ENCODE measurements around the gene SAMD14.

The SAMD14 gene

DNA sequence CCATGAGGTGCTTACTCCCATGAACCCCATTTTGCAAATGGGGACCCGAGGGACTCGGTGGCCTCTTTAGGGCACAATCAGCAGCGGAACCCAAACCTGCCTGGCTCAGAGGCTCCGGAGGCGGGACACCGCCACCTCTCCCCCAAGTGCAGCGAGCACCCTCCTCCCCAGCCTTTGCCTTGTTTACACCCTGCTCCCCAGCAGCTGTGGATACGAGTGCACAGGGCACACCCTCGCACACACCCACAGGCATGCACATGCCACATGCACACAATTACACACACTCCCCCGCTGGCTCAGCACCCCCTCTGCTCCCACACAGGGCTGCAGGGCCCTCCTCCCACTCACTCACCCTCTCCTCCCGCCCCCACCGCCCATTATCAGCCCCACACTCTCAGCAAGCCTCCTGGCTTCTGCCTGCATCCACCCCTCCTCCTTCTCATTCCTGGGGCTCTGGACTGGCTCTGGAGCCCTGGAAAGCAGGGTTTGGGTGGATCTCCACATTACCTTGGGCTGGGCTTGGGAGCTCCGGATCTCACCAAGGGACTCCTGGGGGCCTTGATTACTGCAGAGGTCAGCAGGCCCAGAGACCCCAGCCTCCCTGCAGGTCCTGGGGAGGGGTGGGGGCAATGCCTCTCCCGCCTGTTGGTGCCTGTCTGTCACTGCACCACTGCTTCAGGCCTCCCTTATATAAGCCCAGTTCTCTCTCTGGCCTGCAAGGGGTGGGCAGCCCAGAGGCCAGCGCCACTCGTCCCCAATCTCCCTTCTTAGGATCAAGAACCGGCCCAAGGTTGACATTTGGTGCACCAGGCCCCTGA lies 28.4 kb downstream of the SAMD14 start:
- H4K20me1 ChIP-seq, result peaks cover 0 to 59% (median 8%) of the 10 kb centered on the region in 11 experiments; a peak in 10 of 22 replicates
- H3K27me3 ChIP-seq, result no peaks in the 10 kb centered on the region
- peaks cover 8 to 20% (median 10%) of the 10 kb centered on the region in 10 experiments; a peak in 16 of 20 replicates for H3K4me1 ChIP-seq
- H3K36me3 ChIP-seq, result peaks cover 5 to 58% (median 21%) of the 10 kb centered on the region in 11 experiments; a peak in 16 of 22 replicates
- H3K9me3 ChIP-seq (replicated peaks in 1 of 11), result no peaks in the 10 kb centered on the region
- no peak overlapping the region for H3K4me3 ChIP-seq
- H3K9ac ChIP-seq, result peak overlapping the region in 2 of 11 experiments; percentile 18 to 37; a peak in 1 of 22 replicates
- TF ChIP-seq Cebpa-rat (IDR thresholded peaks at IDR 0.05), result no peak
- peak overlapping the region in 1 of 11 experiments; percentile 12; a peak in 1 of 22 replicates for H3K4me2 ChIP-seq
- H3K27ac ChIP-seq, result no peak overlapping the region

DNA sequence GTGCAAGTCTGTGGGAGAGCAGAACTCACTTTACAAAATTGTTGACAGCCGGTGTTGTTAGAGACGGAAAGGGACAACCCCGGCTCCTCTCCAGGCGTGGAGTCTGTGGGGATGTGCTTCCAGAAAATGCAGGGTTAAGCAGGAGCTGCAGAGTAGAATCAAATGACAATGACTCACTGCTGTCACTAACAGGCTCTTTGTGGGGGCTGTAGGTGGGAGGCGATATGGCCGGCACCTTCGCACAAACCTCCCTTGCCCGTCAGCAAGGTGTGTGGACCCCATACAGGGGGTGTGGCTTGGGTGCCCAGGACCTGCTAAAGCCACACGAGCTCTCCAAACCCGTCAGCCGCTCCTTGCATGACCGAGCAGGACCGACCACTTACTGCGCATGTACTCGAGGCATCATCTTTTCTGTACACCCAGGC lies 29.0 kb downstream of the SAMD14 start:
- H3K4me2 ChIP-seq, result no peak overlapping the region
- no peak overlapping the region for H3K9ac ChIP-seq
- peaks cover 5 to 57% (median 19%) of the 10 kb centered on the region in 11 experiments; a peak in 16 of 22 replicates for H3K36me3 ChIP-seq
- TF ChIP-seq Cebpa-rat (IDR thresholded peaks at IDR 0.05), result no peak
- H4K20me1 ChIP-seq, result peaks cover 0 to 59% (median 8%) of the 10 kb centered on the region in 11 experiments; a peak in 10 of 22 replicates
- H3K9me3 ChIP-seq (replicated peaks in 1 of 11), result no peaks in the 10 kb centered on the region
- H3K4me3 ChIP-seq, result no peak overlapping the region
- H3K27ac ChIP-seq, result no peak overlapping the region
- peaks cover 14 to 26% (median 17%) of the 10 kb centered on the region in 10 experiments for H3K4me1 ChIP-seq
- no peaks in the 10 kb centered on the region for H3K27me3 ChIP-seq

GRCh38 chr17:50100480-50100883 lies 29.5 kb downstream of the SAMD14 start:
- Histone ChIP-seq H3K4me2 (no peak overlapping the region), H3K27ac (no peak overlapping the region), H3K36me3 (peaks cover 5 to 53% (median 19%) of the 10 kb centered on the region in 11 experiments; a peak in 16 of 22 replicates), H3K9me3 (replicated peaks in 1 of 11) (no peaks in the 10 kb centered on the region), H3K4me3 (no peak overlapping the region), H3K4me1 (peaks cover 17 to 30% (median 21%) of the 10 kb centered on the region in 10 experiments), H4K20me1 (peaks cover 0 to 57% (median 8%) of the 10 kb centered on the region in 11 experiments; a peak in 10 of 22 replicates), H3K27me3 (no peaks in the 10 kb centered on the region), H3K9ac (0 out of 22 replicates have a peak overlapping the region, but pooled peaks of 1 of the 11 experiments have one; percentile 23)
- TF ChIP-seq Cebpa-rat (IDR thresholded peaks at IDR 0.05), result no peak

GRCh38 chr17:50099003-50099402 lies 31.0 kb downstream of the SAMD14 start:
- H3K27ac ChIP-seq, result no peak overlapping the region
- no peak for TF ChIP-seq Cebpa-rat (IDR thresholded peaks at IDR 0.05)
- no peak overlapping the region for H3K4me3 ChIP-seq
- H3K36me3 ChIP-seq, result peaks cover 5 to 47% (median 15%) of the 10 kb centered on the region in 11 experiments; a peak in 16 of 22 replicates
- no peaks in the 10 kb centered on the region for H3K9me3 ChIP-seq (replicated peaks in 1 of 11)
- H3K27me3 ChIP-seq, result no peaks in the 10 kb centered on the region
- no peak overlapping the region for H3K4me2 ChIP-seq
- H3K9ac ChIP-seq, result no peak overlapping the region; a peak in 1 of 22 replicates
- H4K20me1 ChIP-seq, result peaks cover 0 to 43% (median 6%) of the 10 kb centered on the region in 11 experiments; a peak in 10 of 22 replicates
- H3K4me1 ChIP-seq, result peaks cover 20 to 38% (median 27%) of the 10 kb centered on the region in 10 experiments

- H3K9ac ChIP-seq, result no peak overlapping the region
- peaks cover 20 to 38% (median 28%) of the 10 kb centered on the region in 10 experiments for H3K4me1 ChIP-seq
- TF ChIP-seq Cebpa-rat (IDR thresholded peaks at IDR 0.05), result no peak
- H3K27me3 ChIP-seq, result no peaks in the 10 kb centered on the region
- no peak overlapping the region for H3K4me2 ChIP-seq
- no peak overlapping the region for H3K4me3 ChIP-seq
- no peaks in the 10 kb centered on the region for H3K9me3 ChIP-seq (replicated peaks in 1 of 11)
- H3K27ac ChIP-seq, result no peak overlapping the region
- H4K20me1 ChIP-seq, result peaks cover 0 to 38% (median 2%) of the 10 kb centered on the region in 11 experiments; a peak in 10 of 22 replicates
- H3K36me3 ChIP-seq, result peaks cover 5 to 43% (median 15%) of the 10 kb centered on the region in 11 experiments; a peak in 16 of 22 replicates
Observed at GRCh38 chr17:50098583-50098982, 31.4 kb downstream of the SAMD14 start.

DNA sequence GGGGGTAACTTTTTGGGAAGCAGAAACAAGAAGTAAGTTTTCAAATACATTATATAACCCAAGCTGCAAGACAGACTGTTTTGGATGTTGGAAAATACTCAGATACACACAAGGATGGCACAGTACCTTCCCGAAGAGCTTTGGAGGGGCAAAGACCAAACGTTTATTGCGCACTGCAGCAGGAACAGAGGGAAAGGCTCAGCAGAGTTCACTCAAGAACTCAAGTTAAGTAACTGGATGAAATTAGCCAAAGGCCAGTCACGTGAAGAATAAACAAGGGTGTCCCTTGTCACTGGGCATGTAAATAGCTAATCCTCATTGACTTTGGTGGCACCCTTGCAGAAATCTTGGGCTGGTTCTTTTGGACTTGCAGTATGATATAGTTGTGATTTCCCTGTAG lies 32.0 kb downstream of the SAMD14 start:
- no peak for TF ChIP-seq Cebpa-rat (IDR thresholded peaks at IDR 0.05)
- no peaks in the 10 kb centered on the region for H3K27me3 ChIP-seq
- peaks cover 5 to 41% (median 15%) of the 10 kb centered on the region in 11 experiments; a peak in 16 of 22 replicates for H3K36me3 ChIP-seq
- no peaks in the 10 kb centered on the region for H3K9me3 ChIP-seq (replicated peaks in 1 of 11)
- no peak overlapping the region for H3K27ac ChIP-seq
- peaks cover 20 to 38% (median 28%) of the 10 kb centered on the region in 10 experiments for H3K4me1 ChIP-seq
- H4K20me1 ChIP-seq, result peaks cover 0 to 32% (median 0%) of the 10 kb centered on the region in 11 experiments; a peak in 9 of 22 replicates
- no peak overlapping the region for H3K4me2 ChIP-seq
- 0 out of 22 replicates have a peak overlapping the region, but pooled peaks of 1 of the 11 experiments have one; percentile 3 for H3K9ac ChIP-seq
- no peak overlapping the region for H3K4me3 ChIP-seq

- Histone ChIP-seq H4K20me1 (peaks cover 0 to 27% (median 0%) of the 10 kb centered on the region in 11 experiments; a peak in 8 of 22 replicates), H3K9ac (peak overlapping the region in 3 of 11 experiments; percentile 3 to 26 (median 18); a peak in 1 of 22 replicates), H3K4me1 (peaks cover 20 to 34% (median 27%) of the 10 kb centered on the region in 10 experiments), H3K4me2 (peak overlapping the region in 2 of 11 experiments; percentile 8 to 98; a peak in 1 of 22 replicates), H3K36me3 (peaks cover 5 to 41% (median 15%) of the 10 kb centered on the region in 11 experiments; a peak in 16 of 22 replicates), H3K27ac (no peak overlapping the region), H3K4me3 (no peak overlapping the region), H3K9me3 (replicated peaks in 1 of 11) (no peaks in the 10 kb centered on the region), H3K27me3 (no peaks in the 10 kb centered on the region)
- no peak for TF ChIP-seq Cebpa-rat (IDR thresholded peaks at IDR 0.05)
Observed at GRCh38 chr17:50097455-50097854, 32.5 kb downstream of the SAMD14 start.

GRCh38 chr17:50096758-50097157 lies 33.2 kb downstream of the SAMD14 start:
- H3K27me3 ChIP-seq, result no peaks in the 10 kb centered on the region

More at GRCh38 chr17:50096758-50097157, 33.2 kb downstream of the SAMD14 start:
- peak overlapping the region; percentile 3 to 90 (median 84); a peak in 10 of 22 replicates for H3K9ac ChIP-seq
- H3K36me3 ChIP-seq, result peaks cover 5 to 41% (median 15%) of the 10 kb centered on the region in 11 experiments; a peak in 16 of 22 replicates
- peak overlapping the region in 2 of 10 experiments; percentile 90 to 92; a peak in 4 of 20 replicates for H3K4me3 ChIP-seq
- TF ChIP-seq Cebpa-rat (IDR thresholded peaks at IDR 0.05), result no peak
- peak overlapping the region; percentile 94 to 100 (median 98); a peak in 20 of 22 replicates for H3K4me2 ChIP-seq
- H3K9me3 ChIP-seq (replicated peaks in 1 of 11), result no peaks in the 10 kb centered on the region
- no peak overlapping the region for H3K27ac ChIP-seq
- peaks cover 13 to 27% (median 22%) of the 10 kb centered on the region in 10 experiments for H3K4me1 ChIP-seq
- H4K20me1 ChIP-seq, result peaks cover 0 to 20% (median 0%) of the 10 kb centered on the region in 11 experiments; a peak in 7 of 22 replicates

Data from BLaER1 treated with 17β-estradiol and CSF1 and Interleukin-3, amounts not matched to agents 10 nM and 100 nM (cell line).